ENCODE data around the gene NRAP.
"Not testable (repeated sequence)": the region's sequence is repeated elsewhere in the genome, so short reads cannot be mapped to it uniquely, and the experiment has no call there.

The NRAP gene

DNA sequence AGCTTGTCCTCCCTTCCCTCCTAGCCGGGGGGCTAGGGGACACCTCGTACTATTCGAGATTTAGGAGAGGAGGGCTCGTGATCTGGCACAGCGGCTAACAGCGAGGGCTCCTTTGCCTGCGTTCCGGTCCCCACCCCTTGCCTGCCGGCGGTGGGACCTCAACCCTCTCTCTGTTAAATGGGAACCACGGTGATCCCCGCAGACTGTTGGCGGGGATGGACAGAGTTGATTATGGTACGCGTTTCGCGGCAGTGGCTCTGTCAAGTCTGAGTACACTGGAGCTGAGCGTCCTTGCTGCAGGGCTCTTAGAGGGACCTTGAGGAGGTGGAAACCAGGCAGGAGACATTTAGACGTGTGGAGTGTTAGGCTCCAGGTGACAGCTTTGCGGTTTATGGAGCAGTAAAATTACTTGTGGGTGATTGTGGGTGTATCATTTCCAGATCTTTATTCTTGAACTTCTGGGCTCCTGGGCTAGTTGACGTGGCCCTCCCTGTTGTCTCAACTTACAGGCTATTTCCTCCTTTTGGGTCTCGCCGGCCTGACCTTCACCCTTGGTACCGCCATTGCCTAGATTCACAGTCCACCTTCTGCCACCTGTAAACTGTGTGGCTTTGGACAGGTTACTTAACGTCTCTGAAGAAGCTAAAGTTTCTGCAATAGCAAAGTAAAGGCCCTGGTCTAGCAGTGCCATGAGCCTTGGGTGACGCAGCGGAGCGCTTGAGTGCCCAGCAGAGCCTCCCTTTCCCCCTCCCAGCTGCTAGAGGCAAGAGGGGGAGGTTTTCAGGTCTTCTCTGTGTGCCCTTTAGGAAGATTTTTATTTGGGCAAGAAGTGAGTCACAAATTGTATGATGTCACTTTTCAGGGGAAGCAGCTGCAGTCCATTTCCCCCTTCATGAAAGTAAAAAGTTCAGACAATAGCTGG lies 16.6 kb upstream of the NRAP start:
- DNase-seq (ENCODE audit: low read depth), result peak; percentile 14

DNA sequence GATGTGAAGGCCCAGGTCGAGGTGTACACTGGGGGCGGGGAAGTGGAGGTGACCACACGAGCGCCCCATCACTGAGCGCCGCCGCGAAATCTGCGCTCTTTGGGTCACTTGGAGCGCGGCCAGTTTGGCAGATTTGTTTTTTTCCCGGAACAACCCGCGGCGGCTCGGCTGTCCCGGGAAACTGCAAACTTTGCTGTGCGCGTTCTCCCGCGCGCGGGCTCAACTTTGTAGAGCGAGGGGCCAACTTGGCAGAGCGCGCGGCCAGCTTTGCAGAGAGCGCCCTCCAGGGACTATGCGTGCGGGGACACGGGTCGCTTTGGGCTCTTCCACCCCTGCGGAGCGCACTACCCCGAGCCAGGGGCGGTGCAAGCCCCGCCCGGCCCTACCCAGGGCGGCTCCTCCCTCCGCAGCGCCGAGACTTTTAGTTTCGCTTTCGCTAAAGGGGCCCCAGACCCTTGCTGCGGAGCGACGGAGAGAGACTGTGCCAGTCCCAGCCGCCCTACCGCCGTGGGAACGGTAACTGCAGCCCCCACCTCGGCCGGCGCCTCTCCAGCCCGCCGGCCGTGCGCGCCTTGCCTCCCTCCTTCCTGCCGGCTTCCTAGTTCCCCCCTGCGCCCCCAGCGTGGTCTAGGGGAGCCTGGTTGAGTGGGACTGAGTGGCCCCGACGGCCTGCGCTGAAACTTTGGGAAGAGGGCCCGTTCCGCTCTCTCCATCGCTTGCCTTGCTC lies 15.8 kb upstream of the NRAP start, which contains the start of gene CASP7:
CASP7 (plus strand) TSS at position 450 of the 727 bp plus-strand sequence. CDS start 17,582 bp downstream, outside the sequence.
- peak; percentile 73 for DNase-seq (ENCODE audit: low read depth)

DNA sequence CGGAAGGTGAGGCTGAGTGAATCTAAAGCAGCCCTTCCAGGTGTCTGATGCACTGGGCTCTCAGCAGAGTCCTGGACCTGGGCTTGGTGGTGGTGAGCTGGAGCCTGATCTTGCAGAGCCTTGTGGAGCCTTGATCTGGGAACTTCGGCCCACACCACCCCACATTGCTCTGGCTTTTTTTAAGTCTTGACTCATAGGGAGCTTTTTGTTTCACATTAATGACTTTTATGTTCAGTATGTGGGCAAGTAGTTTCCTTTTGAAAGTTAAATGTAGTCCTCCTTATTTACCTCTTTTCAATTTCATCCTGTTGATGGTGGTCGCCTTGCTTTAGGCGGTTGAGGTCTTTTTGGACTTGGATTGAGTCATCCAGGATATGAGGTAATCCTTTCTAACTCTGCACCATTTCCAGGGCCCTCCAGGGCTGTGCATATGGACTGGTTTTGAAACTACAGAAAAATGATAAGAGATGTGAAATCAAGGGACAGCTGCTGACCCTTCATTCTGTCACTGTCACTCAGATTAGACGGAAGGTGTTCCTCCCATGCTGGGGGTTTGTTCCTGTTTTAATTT lies 2.9 kb upstream of the NRAP start:
- no peak for DNase-seq (ENCODE audit: low read depth)

DNA sequence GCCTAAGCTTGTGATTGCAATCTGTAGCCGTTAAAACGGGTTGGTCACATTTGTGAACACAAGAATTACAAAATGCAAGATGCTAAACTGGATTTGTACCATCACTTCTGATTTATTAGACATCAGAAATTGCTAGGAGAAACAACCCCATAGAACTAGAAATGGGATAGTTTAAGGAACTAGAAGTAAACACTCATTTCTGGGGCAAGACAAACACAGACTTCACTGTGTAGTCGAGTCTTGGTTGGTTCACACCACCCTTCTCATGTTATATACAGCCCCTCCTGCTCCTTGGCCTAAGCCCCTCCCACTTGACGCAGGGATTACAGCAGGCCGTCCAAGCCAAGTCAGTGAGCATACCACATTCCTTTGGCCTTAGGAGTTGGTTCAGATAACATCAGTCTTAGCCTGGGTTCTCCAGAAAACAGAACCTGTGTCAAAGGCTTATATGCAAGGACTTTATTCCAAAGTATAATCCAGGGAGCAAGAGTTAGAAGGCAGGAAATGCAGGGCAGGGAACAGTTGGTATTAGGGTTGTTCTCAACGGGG lies 2.0 kb upstream of the NRAP start:
- no peak for DNase-seq (ENCODE audit: low read depth)

DNA sequence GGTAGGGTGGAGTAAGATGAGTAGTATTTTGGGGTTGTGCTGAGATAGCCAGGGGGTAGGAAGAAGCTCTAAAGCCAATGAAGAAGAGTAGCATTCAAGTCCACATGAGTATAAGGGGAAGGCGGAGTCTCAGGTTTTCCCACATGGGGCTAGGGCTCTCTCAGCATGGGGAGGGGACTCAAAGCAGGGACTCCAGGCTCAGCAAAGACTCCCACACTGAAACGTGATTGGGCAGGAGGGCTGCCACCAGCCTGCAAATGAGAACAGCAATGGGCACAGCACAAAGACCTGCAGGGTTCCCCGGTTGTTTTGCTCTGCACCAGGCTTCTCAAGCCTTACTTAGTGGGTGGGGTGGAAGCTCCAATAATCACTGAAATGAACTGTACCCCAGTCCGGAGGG lies 1.5 kb upstream of the NRAP start:
- DNase-seq (ENCODE audit: low read depth), result no peak

DNA sequence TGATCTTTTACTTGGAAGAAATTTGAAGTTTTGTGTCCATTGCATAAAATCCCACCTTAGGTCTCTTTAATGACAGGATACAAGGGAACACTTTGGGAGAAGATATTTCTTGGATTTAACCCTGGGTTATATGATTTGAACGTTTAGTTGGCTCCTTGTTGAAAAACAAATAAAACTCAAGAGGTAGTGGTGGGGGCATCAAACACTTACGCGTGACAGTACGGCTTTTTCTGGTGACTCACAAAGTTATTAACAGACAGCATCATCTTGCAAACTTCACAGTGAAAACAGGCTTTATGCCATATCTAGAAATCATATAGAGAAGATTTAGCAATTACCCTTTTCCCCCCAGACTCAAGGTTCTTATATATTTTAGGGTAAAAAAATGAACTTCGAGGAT lies 699 bp downstream of the NRAP start:
- DNase-seq (ENCODE audit: low read depth), result no peak

DNA sequence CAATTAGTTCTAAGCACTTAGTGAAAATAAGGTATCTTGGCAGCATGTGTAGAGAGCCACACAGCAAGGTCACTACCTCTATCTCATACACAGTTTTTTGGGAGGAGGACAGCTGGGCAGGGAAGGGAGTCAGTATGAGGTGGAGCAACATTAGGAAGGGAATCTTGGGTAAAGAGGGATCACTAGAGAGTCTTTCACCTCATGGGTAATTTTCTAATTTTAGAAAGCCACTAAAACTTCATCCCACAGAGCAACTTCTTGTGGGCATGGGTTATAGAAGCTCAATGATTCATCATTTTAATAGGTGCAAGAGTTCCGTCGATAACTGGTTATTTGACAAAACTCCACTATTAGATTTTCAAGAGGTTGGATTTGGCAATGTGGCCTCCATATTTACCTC lies 2.5 kb downstream of the NRAP start:
- no peak for DNase-seq (ENCODE audit: low read depth)

DNA sequence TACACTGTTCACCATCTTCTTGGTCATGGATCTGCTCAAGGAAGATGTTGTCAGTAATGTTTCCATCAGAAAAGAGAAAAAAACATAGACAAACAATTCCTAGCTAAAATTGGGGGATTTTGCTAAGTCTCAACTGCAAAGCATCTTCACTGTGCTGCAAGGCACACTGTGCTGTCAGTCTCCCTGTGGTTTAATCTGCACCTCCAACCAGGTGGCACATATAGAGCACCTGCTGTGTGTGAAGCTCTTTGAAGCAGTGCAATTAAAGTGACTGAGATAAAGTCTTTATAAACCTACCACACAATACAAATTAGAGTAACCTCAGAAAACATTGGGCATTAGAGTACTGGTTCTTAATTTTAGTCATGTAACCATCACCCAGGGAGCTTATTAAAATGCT lies 6.3 kb downstream of the NRAP start:
- no peak for DNase-seq (ENCODE audit: low read depth)

DNA sequence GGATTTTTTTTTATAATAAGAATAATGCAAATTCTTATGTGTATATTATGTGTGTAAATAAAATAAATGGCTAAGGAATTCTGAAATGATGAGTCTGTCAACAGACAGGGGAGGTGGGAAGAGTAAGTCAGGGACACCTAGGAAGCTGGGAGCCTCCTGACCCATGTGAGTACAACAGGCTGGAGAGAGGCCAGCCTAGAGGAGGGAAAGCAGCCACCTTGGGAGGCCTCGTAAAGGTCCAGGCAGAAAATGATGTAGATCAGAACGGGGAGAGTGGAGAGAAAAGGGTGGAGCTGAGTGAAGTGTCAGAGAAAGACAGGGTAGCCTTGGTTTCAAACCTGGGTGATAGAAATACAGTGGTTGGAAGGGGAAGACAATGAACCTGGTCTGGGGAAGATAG lies 6.9 kb downstream of the NRAP start:
- no peak for DNase-seq (ENCODE audit: low read depth)

DNA sequence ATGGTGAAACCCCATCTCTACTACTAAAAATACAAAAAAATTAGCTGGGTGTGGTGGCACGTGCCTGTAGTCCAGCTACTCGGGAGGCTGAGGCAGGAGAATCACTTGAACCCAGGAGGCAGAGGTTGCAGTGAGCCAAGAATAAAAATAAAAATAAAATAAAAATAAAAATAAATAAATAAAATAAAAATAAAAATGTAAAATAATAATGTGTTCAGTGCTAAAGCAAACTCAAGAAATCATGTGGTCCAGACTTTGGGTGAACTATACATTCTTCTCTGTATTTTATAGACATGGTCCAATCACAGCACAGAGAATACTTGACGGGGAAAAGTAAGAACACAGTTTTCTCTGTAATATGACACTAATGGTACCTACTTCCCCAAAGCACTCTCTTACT lies 11.4 kb downstream of the NRAP start:
- DNase-seq (ENCODE audit: low read depth), result not testable (repeated sequence)

DNA sequence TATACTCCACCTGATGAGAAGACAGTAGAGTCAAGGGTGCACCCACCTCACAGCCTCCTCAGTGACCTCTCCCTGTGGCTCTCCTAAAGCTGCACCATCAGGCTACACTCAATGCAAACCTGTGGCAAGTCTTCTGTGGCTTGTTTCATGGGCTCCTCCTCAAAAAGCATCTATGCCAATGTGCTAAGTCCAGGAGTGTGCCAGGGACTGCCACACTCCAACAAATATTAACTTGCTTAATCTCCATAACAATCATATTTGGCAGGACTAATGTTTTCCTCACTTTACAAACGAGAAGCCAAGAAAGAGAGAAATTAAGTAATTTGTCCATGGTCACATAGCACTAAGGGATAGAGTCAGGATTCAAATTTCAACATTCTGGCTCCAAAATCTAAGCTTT lies 11.9 kb downstream of the NRAP start:
- no peak for DNase-seq (ENCODE audit: low read depth)

DNA sequence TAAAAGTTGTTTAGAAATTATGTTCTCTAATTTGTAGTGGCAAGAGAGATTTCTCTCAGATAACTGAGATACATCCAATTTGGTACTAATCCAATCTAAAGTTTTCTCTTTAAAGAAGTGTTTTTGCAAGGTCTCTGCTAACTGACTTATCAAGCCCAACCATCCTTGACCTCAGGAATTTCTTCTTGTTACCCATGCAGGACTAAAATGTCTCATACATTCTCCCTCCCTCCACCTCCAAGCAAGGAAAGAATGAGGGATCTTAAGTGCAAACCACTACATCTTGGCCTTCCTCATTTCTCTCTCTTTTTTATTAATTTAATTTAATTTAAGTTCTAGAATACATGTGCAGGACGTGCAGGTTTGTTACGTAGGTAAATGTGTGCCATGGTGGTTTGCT lies 12.8 kb downstream of the NRAP start:
- no peak for DNase-seq (ENCODE audit: low read depth)

DNA sequence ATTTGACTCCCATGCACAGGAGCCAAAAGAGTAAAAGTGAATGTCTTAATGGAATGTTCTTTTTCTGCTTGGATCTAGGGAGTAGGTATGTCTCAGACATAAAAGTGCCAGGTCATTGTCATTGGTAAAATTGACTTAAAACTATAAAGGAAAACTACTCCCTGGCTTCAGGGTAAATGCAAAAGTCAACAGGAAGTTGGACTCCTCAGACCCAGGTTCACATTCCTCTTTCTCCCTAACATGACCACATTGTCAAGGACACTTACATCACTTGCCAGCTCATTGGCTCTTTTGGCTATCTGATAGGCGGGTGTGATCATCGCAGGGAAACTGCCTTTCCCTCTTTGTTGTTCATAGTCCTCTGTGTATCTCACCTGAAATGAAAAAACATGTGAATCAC lies 13.7 kb downstream of the NRAP start:
- DNase-seq (ENCODE audit: low read depth), result no peak

DNA sequence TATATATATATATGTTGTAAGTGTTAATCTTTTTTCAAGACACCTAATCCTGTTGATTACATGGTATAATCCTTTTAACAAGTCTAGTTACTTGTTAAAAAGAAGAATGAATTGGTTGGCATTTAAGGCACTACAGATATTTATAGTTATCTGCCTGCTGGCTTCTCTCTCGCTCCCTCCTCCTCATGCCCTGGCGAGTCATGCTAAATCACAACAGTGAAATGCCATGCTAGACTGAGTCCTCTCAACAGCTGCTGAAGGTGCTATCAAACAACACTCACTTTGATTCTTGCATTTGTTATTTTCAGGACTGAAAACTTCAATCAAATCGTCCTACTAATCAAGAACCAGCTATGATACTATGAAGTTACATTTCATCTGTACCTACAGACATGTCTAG lies 15.4 kb downstream of the NRAP start:
- DNase-seq (ENCODE audit: low read depth), result no peak

DNA sequence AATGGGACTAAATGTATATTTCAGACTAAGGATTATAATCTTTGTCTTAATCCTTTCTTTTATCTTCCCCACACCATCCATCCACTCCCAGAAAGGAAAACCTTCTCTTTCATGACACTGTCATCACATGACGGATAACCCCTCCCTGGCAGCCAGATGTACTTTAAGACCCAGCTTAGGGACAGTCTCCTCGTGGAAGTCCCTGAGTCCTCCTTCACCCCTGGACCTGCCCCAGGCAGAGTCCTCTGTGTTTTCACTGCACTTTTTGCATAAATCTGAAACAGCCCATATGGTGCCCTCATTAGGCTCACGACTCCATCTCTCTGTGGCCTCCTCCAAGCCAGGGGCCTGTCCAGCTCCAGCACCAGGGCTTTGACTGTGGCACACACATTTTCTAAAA lies 16.0 kb downstream of the NRAP start:
- DNase-seq (ENCODE audit: low read depth), result no peak

DNA sequence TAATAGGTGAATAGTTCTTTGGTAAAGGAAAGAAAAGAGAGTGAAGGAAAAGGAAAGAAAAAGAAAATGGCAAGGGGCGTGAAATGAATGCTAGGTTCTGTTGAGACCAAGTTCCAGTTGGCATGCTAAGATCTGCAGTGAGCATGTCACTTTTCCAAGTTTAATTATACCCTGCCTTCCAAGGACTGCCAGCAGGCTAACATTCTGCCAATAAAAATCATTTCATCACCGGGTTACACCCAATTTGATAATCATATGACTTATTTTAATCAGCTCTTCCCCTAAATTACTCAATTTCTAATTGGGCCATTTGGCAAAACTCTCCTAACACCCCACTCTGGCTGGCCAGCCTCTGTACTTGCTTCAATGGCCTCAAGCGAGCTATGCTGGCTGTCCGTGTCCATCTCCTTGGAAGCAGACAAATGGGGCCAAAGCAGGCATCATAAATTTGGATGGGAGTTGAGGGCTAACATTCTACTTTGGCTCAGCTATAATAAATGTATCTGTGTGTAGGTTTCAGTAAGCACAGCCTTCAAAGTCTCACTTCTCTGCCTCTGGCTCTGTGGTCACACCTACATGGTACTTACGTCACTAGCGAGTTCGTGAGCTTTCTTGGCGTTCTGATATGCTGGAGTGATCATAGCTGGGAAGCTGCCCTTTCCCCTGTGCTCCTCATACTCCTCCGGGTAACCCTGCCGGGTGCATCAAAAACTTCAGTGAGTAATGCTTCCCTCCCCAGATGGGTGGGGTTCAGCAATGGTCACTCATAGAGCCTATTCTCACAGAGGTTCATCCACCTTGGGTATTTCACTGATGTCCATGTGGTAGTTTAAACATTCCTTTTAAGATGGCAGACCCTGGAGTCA lies 17.3 kb downstream of the NRAP start:
- DNase-seq (ENCODE audit: low read depth), result no peak

DNA sequence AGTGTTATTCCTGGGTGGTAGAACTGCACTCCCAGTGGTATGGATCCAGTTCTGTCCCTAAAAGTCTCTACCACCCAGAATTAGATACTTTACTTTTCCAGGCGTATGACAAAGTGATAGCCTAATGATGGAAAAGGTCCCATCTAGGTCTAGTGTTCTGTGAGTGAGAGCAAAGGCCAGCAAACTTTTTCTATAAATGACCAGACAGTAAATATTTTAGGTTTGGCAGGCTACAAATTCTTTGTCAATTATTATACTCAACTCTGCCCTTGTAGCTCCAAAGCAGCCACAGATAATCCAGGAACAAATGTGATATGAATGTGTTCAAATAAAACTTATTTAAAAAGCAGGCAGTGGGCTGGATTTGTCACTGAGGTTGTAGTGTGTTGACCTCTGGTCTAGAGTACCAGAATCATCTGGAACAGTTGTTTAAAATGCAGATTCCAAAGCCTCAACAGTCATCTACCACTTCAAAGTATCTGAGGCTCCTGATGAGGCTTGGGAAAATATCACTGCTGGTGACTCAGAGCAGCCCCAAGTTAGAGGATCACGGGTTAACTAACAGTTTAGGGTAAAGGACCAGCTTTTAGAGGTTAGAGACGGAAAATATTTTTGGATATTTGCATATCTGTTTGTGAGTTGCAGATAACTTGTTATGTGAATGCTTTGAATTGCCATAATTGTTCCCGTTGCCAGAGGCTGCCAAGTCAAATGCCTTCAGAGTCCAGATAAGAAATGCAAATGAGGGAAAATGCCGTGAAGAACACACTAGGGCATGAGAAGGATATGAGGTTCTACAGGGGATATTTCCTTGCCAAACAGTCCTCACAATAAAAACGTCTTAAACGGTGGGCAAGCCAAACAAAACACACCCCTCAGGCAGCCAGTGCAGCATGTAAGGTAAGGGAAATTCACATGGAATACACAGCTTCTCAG lies 19.4 kb downstream of the NRAP start:
- DNase-seq (ENCODE audit: low read depth), result no peak

DNA sequence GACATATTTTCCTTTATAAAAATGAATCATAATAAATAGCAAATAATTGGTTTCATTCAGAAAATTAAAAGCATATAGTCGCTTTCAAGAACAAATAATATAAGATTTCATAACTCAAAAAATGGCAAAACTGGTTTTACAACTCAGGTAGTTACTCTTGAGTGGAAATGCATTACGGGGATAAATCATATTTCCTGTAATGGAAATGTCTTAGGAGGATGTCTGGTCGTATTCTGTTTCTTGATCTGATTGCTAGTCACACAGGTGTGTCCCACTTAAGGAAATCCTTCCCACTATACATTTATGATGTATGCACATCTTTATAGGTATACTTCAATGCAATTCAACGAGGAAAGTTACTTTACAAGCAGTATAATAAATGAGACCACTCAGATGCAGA lies 20.7 kb downstream of the NRAP start:
- no peak for DNase-seq (ENCODE audit: low read depth)

DNA sequence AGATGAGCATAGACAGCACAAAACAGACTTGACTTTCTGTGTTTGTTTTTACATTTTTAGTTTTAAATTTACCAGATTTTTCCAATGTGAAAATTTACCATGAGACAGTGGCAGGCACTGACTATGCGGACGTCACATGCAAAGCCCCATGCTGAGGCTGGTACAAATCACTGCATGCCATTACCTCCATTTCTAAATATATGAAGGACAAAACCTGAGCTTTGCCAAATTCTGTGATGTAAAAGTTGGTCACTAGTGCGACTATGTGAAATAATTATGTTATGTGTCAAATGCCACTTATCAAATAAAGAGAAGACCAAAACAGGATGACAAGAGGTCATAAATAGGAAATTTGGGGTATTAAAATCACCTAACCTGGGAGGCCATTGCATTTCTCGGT lies 22.1 kb downstream of the NRAP start:
- no peak for DNase-seq (ENCODE audit: low read depth)

DNA sequence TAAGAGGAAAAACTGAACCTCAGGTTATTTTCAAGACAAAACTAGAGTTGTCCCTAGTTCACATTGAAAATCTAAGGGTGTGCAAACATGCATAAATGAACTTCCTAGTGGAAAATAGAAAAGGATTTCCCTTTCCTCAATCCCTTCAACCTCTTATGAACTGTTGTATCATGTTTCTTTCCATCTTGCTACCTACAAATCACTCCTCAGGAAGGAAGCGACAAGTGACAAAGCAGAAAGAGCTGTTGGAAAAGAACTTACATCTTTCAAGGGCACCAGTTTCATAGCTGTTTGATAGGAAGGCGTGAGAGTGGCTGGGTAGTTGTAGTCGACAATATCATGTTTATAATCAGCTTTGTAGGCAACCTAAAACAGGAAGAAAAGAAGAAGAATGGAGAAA lies 23.9 kb downstream of the NRAP start:
- no peak for DNase-seq (ENCODE audit: low read depth)
